Measurements from ENCODE around the gene GCFC2. TPM values are rescaled to one million over a fixed set of nuclear protein-coding genes. Genes with fewer than 3 reads are reported as not detected.

GCFC2 gene
- total RNA-seq (18.3 and 20.0 TPM in 2 replicates), polyA plus RNA-seq (5.7 and 6.2 TPM in 2 replicates), polyA minus RNA-seq (5.1 and 5.4 TPM in 2 replicates), Bru-seq, nascent RNA (percentile 76 among the genes with signal in this experiment), BruChase-seq, experiment 1, labeled RNA remaining after a 6-hour chase (percentile 64 among the genes with signal in this experiment), BruChase-seq, experiment 2, labeled RNA remaining after a 2-hour chase (percentile 73 among the genes with signal in this experiment)
- polyA plus RNA-seq (2011; cell fraction: cytosol; rRNA removed) = 9.9 and 11.1 TPM in 2 replicates
- polyA plus RNA-seq (2011; cell fraction: nucleus; rRNA removed) = 22.2 and 24.4 TPM in 2 replicates
- 14.7 and 24.3 TPM in 2 replicates for polyA plus RNA-seq (2012)
- polyA minus RNA-seq (2011; cell fraction: cytosol; rRNA and poly(A)+ RNA removed) = 9.0 TPM
- 14.5 and 16.4 TPM in 2 replicates for polyA minus RNA-seq (2011; cell fraction: nucleus; rRNA and poly(A)+ RNA removed)
- long read RNA-seq, full-length matches to known transcripts = 34 of 67 reads
- long read RNA-seq, partial matches to known transcripts = 2 of 67 reads
- long read RNA-seq, other reads (novel, unspliced or antisense) = 31 of 67 reads

- peak within 1 kb of the TSS; percentile 97 for H2AFZ ChIP-seq (ENCODE audit: low read depth, low read length)
- H3K4me2 ChIP-seq (ENCODE audit: insufficient read depth, low read length) = peak within 1 kb of the TSS; percentile 100
- TSS peak; percentile 70 for BruUV-seq (replicated peaks)
- CTCF ChIA-PET = interaction anchor here (0.7 to 1.3 kb wide), 7 partner anchors 12 to 246 kb away, joined by 3 to 9 read pairs (median 4); partner anchors contain the start of gene MRPL19
- H3K27me3 ChIP-seq (ENCODE audit: control insufficient read depth in 2 of 2, insufficient read depth in 2 of 2, low read length in 2 of 2) = peaks cover 2 to 4% of the 10 kb centered on the region in 2 experiments
- H3K9ac ChIP-seq (replicated peaks; ENCODE audit: extremely low read depth, insufficient read depth, low read length) = peak within 1 kb of the TSS; percentile 85
- peaks cover 28% of the 10 kb centered on the region for H3K4me1 ChIP-seq (ENCODE audit: control insufficient read depth, extremely low read depth, insufficient read depth, low read length)
- dilution Hi-C loops (cut with MboI; ENCODE audit: extremely low pct_ligation_motif_present, low sequenced_read_pairs) (no loop called here), intact Hi-C loops (cut with micrococcal nuclease) (loop anchor here (1.0 to 2.0 kb wide), 2 partner anchors 64 to 70 kb away; partner anchors contain the start of gene MRPL19)
- no peaks in the 10 kb centered on the region for H3K9me3 ChIP-seq (replicated peaks; ENCODE audit: control insufficient read depth, insufficient read depth, low read length)
- no peaks in the 10 kb centered on the region for H4K20me1 ChIP-seq (replicated peaks; ENCODE audit: control insufficient read depth, extremely low read depth, insufficient read depth, low read length)
- peak within 1 kb of the TSS; percentile 46 to 98 (median 92) for H3K4me3 ChIP-seq (replicated peaks in 1 of 3; ENCODE audit: insufficient read depth in 1 of 3, low read depth in 1 of 3, low read length in 3 of 3)
- no peaks in the 10 kb centered on the region for H3K9me1 ChIP-seq (replicated peaks; ENCODE audit: control insufficient read depth, extremely low read depth, insufficient read depth, low read length)
- peak; percentile 30 for TF ChIP-seq MAX (IDR thresholded peaks at IDR 0.05; ENCODE audit: insufficient read depth, insufficient read length)
- peak; percentile 14 for TF ChIP-seq FOS (IDR thresholded peaks at IDR 0.05; ENCODE audit: borderline replicate concordance, insufficient read depth, low read length)
- TF ChIP-seq EZH2 (IDR thresholded peaks at IDR 0.05; ENCODE audit: borderline replicate concordance, low read depth, low read length, severe bottlenecking) = no peak
- TF ChIP-seq CTCF (IDR thresholded peaks at IDR 0.05; ENCODE audit: extremely low read depth in 1 of 2, insufficient read depth in 1 of 2, low read depth in 1 of 2, low read length in 2 of 2) = peak in 1 of 2 donors; percentile 54
- TF ChIP-seq POLR2AphosphoS5 (IDR thresholded peaks at IDR 0.05; ENCODE audit: insufficient read depth, low read depth, low read length) = peak; percentile 86
- no peak for TF ChIP-seq GATA2 (IDR thresholded peaks at IDR 0.05; ENCODE audit: insufficient read depth, insufficient read length, low read depth, low read length)
- no peak for TF ChIP-seq JUN (IDR thresholded peaks at IDR 0.05; ENCODE audit: borderline replicate concordance, insufficient read depth, insufficient read length, low read depth)
- TF ChIP-seq MYC (IDR thresholded peaks at IDR 0.05; ENCODE audit: low read depth, low read length) = peak; percentile 6
- TF ChIP-seq POLR2A (IDR thresholded peaks at IDR 0.05; ENCODE audit: low read depth, low read length) = peak; percentile 81
- peak; percentile 71 for FAIRE-seq
- H3K79me2 ChIP-seq (ENCODE audit: control insufficient read depth, insufficient read depth, low read length) = peaks cover 31% of the 10 kb centered on the region
- H3K27ac ChIP-seq (ENCODE audit: insufficient read depth, low read depth, low read length) = peak within 1 kb of the TSS; percentile 81
- POLR2A ChIA-PET = interaction anchor here (0.8 to 1.1 kb wide), 2 partner anchors 12 to 64 kb away, joined by 3 to 4 read pairs; partner anchors contain the start of gene MRPL19
- DNase-seq (ENCODE audit: low read depth, low spot score) = peak; percentile 92
- H3K36me3 ChIP-seq (ENCODE audit: control insufficient read depth in 2 of 2, extremely low read depth in 1 of 2, insufficient read depth in 2 of 2, low read length in 2 of 2) = no peaks in the 10 kb centered on the region
Observed at GRCh38 chr2:75710577-75711253, at the start of gene GCFC2. GCFC2 (minus strand) TSS chr2:75710915; CDS start chr2:75710855, 60 bp downstream.
